Measurements from ENCODE around the gene USP7. TPM values are rescaled to one million over a fixed set of nuclear protein-coding genes. Genes with fewer than 3 reads are reported as not detected.

Gene USP7
- 100 to 1,000 TPM; 194 to 206 TPM for total RNA-seq
- polyA plus RNA-seq = 10 to 100 TPM in 1 of 2 donors, 1 to 10 TPM in 1; 4.8 to 17.8 TPM

GRCh38 chr16:8963821-8964441 is at the start of gene USP7:
Gene USP7, minus strand, starts transcription at chr16:8963906. Its CDS starts 621 bp downstream, at chr16:8963285.
- Mint-ChIP-seq H3K4me3 (peak within 1 kb of the TSS; percentile 86 to 98 (median 94)), H3K9me3 (peaks cover 0 to 3% (median 0%) of the 10 kb centered on the region in 8 donors), H3K27ac (peak within 1 kb of the TSS; percentile 6 to 98 (median 82)), H3K4me1 (peaks cover 32 to 47% (median 37%) of the 10 kb centered on the region in 4 donors), H3K27me3 (no peaks in the 10 kb centered on the region), H3K36me3 (peaks cover 0 to 7% of the 10 kb centered on the region in 2 donors)
- intact Hi-C loops (cut with micrococcal nuclease) = loop anchor here (1.0 to 5.0 kb wide), 7 partner anchors 42 to 1778 kb away; partner anchors contain the start of genes ABAT, CARHSP1, HAPSTR1 and NUBP1
- Histone ChIP-seq H3K4me3 (ENCODE audit: low read length in 2 of 2) (peak within 1 kb of the TSS; percentile 51 to 67), H3K27ac (ENCODE audit: low read depth, low read length) (peak within 1 kb of the TSS; percentile 65), H3K36me3 (ENCODE audit: insufficient read depth, low read length) (no peaks in the 10 kb centered on the region), H3K27me3 (ENCODE audit: insufficient read depth, low read length) (no peaks in the 10 kb centered on the region), H3K9me3 (ENCODE audit: control insufficient read depth in 1 of 2, low read length in 2 of 2) (no peaks in the 10 kb centered on the region), H3K4me1 (ENCODE audit: insufficient read depth, low read length) (peaks cover 38% of the 10 kb centered on the region)
- peak; percentile 91 to 92 (median 91) for DNase-seq
- ChIA-PET CTCF (ENCODE audit: partially characterized antibody) (interaction anchor here (0.6 kb wide), 1 partner anchor 28 kb away, joined by 4 read pairs; no protein-coding TSS in a partner anchor), POLR2A (ENCODE audit: partially characterized antibody) (interaction anchor here (1.1 to 1.8 kb wide), 7 partner anchors 9 to 128 kb away, joined by 3 to 21 read pairs (median 5); partner anchors contain the start of genes CARHSP1 and HAPSTR1)

GRCh38 chr16:9013508-9013864 is 49.8 kb upstream of the USP7 start:
- peaks cover 1 to 19% of the 10 kb centered on the region in 2 donors for H3K27me3 Mint-ChIP-seq
- H3K27me3 ChIP-seq (ENCODE audit: insufficient read depth, low read length) = no peaks in the 10 kb centered on the region

GRCh38 chr16:9012848-9013507 is 49.3 kb upstream of the USP7 start:
- H3K27me3 Mint-ChIP-seq = peaks cover 1 to 22% of the 10 kb centered on the region in 2 donors
- Histone ChIP-seq H3K27me3 (ENCODE audit: insufficient read depth, low read length) (no peaks in the 10 kb centered on the region), H3K36me3 (ENCODE audit: insufficient read depth, low read length) (no peaks in the 10 kb centered on the region), H3K4me3 (ENCODE audit: low read length in 2 of 2) (no peak overlapping the region), H3K4me1 (ENCODE audit: insufficient read depth, low read length) (peaks cover 7% of the 10 kb centered on the region), H3K9me3 (ENCODE audit: control insufficient read depth in 1 of 2, low read length in 2 of 2) (peaks cover 0 to 9% of the 10 kb centered on the region in 2 donors), H3K27ac (ENCODE audit: low read depth, low read length) (no peak overlapping the region)
- ChIA-PET CTCF (ENCODE audit: partially characterized antibody) (interaction anchor here (0.9 kb wide), 1 partner anchor 12 kb away, joined by 3 read pairs; no protein-coding TSS in a partner anchor), POLR2A (ENCODE audit: partially characterized antibody) (no interaction called here)
- peaks cover 0 to 6% of the 10 kb centered on the region in 2 donors for H3K36me3 Mint-ChIP-seq
- H3K4me3 Mint-ChIP-seq = no peak overlapping the region
- intact Hi-C loops (cut with micrococcal nuclease) = no loop called here
- H3K4me1 Mint-ChIP-seq = peaks cover 0 to 6% (median under 1%) of the 10 kb centered on the region in 4 donors
- no peak for DNase-seq
- H3K27ac Mint-ChIP-seq = no peak overlapping the region
- peaks cover 5 to 18% (median 11%) of the 10 kb centered on the region in 8 donors for H3K9me3 Mint-ChIP-seq

More at GRCh38 chr16:9013508-9013864, 49.8 kb upstream of the USP7 start:
- ChIA-PET CTCF (ENCODE audit: partially characterized antibody) (interaction anchor here (0.6 to 0.9 kb wide), 2 partner anchors 11 to 32 kb away, joined by 3 read pairs; no protein-coding TSS in a partner anchor), POLR2A (ENCODE audit: partially characterized antibody) (no interaction called here)
- H3K9me3 Mint-ChIP-seq = peaks cover 5 to 18% (median 11%) of the 10 kb centered on the region in 8 donors
- H3K36me3 Mint-ChIP-seq = peaks cover 0 to 6% of the 10 kb centered on the region in 2 donors
- no peak overlapping the region for H3K4me3 ChIP-seq (ENCODE audit: low read length in 2 of 2)
- H3K36me3 ChIP-seq (ENCODE audit: insufficient read depth, low read length) = no peaks in the 10 kb centered on the region
- intact Hi-C loops (cut with micrococcal nuclease) = no loop called here
- H3K4me3 Mint-ChIP-seq = no peak overlapping the region
- H3K4me1 Mint-ChIP-seq = peaks cover 0 to 4% (median under 1%) of the 10 kb centered on the region in 4 donors
- H3K4me1 ChIP-seq (ENCODE audit: insufficient read depth, low read length) = peaks cover 5% of the 10 kb centered on the region
- peaks cover 0 to 9% of the 10 kb centered on the region in 2 donors for H3K9me3 ChIP-seq (ENCODE audit: control insufficient read depth in 1 of 2, low read length in 2 of 2)
- DNase-seq = no peak
- no peak overlapping the region for H3K27ac ChIP-seq (ENCODE audit: low read depth, low read length)
- no peak overlapping the region for H3K27ac Mint-ChIP-seq

GRCh38 chr16:9012330-9012729 is 48.6 kb upstream of the USP7 start:
- H3K4me1 Mint-ChIP-seq = peaks cover 0 to 6% (median under 1%) of the 10 kb centered on the region in 4 donors
- no peak overlapping the region for H3K27ac ChIP-seq (ENCODE audit: low read depth, low read length)
- no peak overlapping the region for H3K4me3 Mint-ChIP-seq
- POLR2A ChIA-PET (ENCODE audit: partially characterized antibody) = no interaction called here
- no peaks in the 10 kb centered on the region for H3K36me3 ChIP-seq (ENCODE audit: insufficient read depth, low read length)
- H3K9me3 ChIP-seq (ENCODE audit: control insufficient read depth in 1 of 2, low read length in 2 of 2) = peaks cover 0 to 9% of the 10 kb centered on the region in 2 donors
- H3K4me3 ChIP-seq (ENCODE audit: low read length in 2 of 2) = no peak overlapping the region
- CTCF ChIA-PET (ENCODE audit: partially characterized antibody) = no interaction called here
- DNase-seq = no peak
- peaks cover 0 to 6% of the 10 kb centered on the region in 2 donors for H3K36me3 Mint-ChIP-seq
- peaks cover 5 to 18% (median 11%) of the 10 kb centered on the region in 8 donors for H3K9me3 Mint-ChIP-seq
- no peak overlapping the region for H3K27ac Mint-ChIP-seq
- H3K27me3 ChIP-seq (ENCODE audit: insufficient read depth, low read length) = no peaks in the 10 kb centered on the region
- peaks cover 7% of the 10 kb centered on the region for H3K4me1 ChIP-seq (ENCODE audit: insufficient read depth, low read length)
- H3K27me3 Mint-ChIP-seq = peaks cover 1 to 22% of the 10 kb centered on the region in 2 donors
- intact Hi-C loops (cut with micrococcal nuclease) = no loop called here

GRCh38 chr16:9008601-9009260 is 45.0 kb upstream of the USP7 start:
- Mint-ChIP-seq H3K9me3 (peaks cover 0 to 4% (median 0%) of the 10 kb centered on the region in 8 donors), H3K27me3 (peaks cover 1 to 16% of the 10 kb centered on the region in 2 donors), H3K4me1 (peaks cover 0 to 6% (median under 1%) of the 10 kb centered on the region in 4 donors), H3K4me3 (peak overlapping the region in 1 of 8 donors; percentile 45), H3K27ac (no peak overlapping the region), H3K36me3 (no peaks in the 10 kb centered on the region)
- ChIA-PET POLR2A (ENCODE audit: partially characterized antibody) (interaction anchor here (0.6 to 1.3 kb wide), 6 partner anchors 28 to 126 kb away, joined by 3 to 12 read pairs (median 4); partner anchors contain the start of gene HAPSTR1), CTCF (ENCODE audit: partially characterized antibody) (interaction anchor here (0.8 to 4.7 kb wide), 71 partner anchors 9 to 440 kb away, joined by 3 to 70 read pairs (median 5); partner anchors contain the start of genes CARHSP1 and HAPSTR1)
- no peak overlapping the region for H3K4me3 ChIP-seq (ENCODE audit: low read length in 2 of 2)
- no peaks in the 10 kb centered on the region for H3K27me3 ChIP-seq (ENCODE audit: insufficient read depth, low read length)
- peaks cover 7% of the 10 kb centered on the region for H3K4me1 ChIP-seq (ENCODE audit: insufficient read depth, low read length)
- no peak overlapping the region for H3K27ac ChIP-seq (ENCODE audit: low read depth, low read length)
- H3K9me3 ChIP-seq (ENCODE audit: control insufficient read depth in 1 of 2, low read length in 2 of 2) = no peaks in the 10 kb centered on the region
- H3K36me3 ChIP-seq (ENCODE audit: insufficient read depth, low read length) = no peaks in the 10 kb centered on the region
- intact Hi-C loops (cut with micrococcal nuclease) = loop anchor here (1.0 to 10.0 kb wide), 5 partner anchors 72 to 441 kb away; no protein-coding TSS in a partner anchor
- peak; percentile 51 to 64 (median 56) for DNase-seq

GRCh38 chr16:9007177-9007794 is 43.6 kb upstream of the USP7 start:
- H3K9me3 ChIP-seq (ENCODE audit: control insufficient read depth in 1 of 2, low read length in 2 of 2) = no peaks in the 10 kb centered on the region
- no peak overlapping the region for H3K27ac Mint-ChIP-seq
- H3K36me3 ChIP-seq (ENCODE audit: insufficient read depth, low read length) = no peaks in the 10 kb centered on the region

More at GRCh38 chr16:9007177-9007794, 43.6 kb upstream of the USP7 start:
- ChIA-PET POLR2A (ENCODE audit: partially characterized antibody) (interaction anchor here (0.6 kb wide), 1 partner anchor 151 kb away, joined by 3 read pairs; no protein-coding TSS in a partner anchor), CTCF (ENCODE audit: partially characterized antibody) (interaction anchor here (1.3 to 4.7 kb wide), 9 partner anchors 10 to 439 kb away, joined by 3 to 70 read pairs (median 20); no protein-coding TSS in a partner anchor)
- no peak overlapping the region for H3K27ac ChIP-seq (ENCODE audit: low read depth, low read length)
- no peak overlapping the region for H3K4me3 ChIP-seq (ENCODE audit: low read length in 2 of 2)
- intact Hi-C loops (cut with micrococcal nuclease) = loop anchor here (10.0 kb wide), 1 partner anchor 128 kb away; no protein-coding TSS in a partner anchor
- Mint-ChIP-seq H3K27me3 (peaks cover 1 to 13% of the 10 kb centered on the region in 2 donors), H3K36me3 (no peaks in the 10 kb centered on the region), H3K9me3 (peaks cover 0 to 1% (median 0%) of the 10 kb centered on the region in 8 donors), H3K4me1 (peaks cover 0 to 6% (median under 1%) of the 10 kb centered on the region in 4 donors), H3K4me3 (no peak overlapping the region)
- no peaks in the 10 kb centered on the region for H3K27me3 ChIP-seq (ENCODE audit: insufficient read depth, low read length)
- peaks cover 7% of the 10 kb centered on the region for H3K4me1 ChIP-seq (ENCODE audit: insufficient read depth, low read length)
- no peak for DNase-seq
